ENCODE data around the gene SENP2.

GRCh38 chr3:185629554-185630181 is 43.6 kb downstream of the SENP2 start:
- TF ChIP-seq EZH2phosphoT487 (IDR thresholded peaks at IDR 0.05; ENCODE audit: unreplicated experiment) (no peak), JUNB (IDR thresholded peaks at IDR 0.05; ENCODE audit: unreplicated experiment) (no peak), CTCF (conservative IDR thresholded peaks at IDR 0.05; ENCODE audit: low read depth in 2 of 2) (no peak)

All from GM23338 (cell line).